ENCODE data around the gene DROSHA. TPM values are rescaled to one million over a fixed set of nuclear protein-coding genes. Genes with fewer than 3 reads are reported as not detected.
A peak's percentile ranks its signal among the peaks of the same experiment; 100 is the strongest.

Gene DROSHA
- total and polyA plus RNA-seq, 2 of the 4 experiments (the other 2 are of a cell fraction): 36.4 to 36.5 TPM

DNA sequence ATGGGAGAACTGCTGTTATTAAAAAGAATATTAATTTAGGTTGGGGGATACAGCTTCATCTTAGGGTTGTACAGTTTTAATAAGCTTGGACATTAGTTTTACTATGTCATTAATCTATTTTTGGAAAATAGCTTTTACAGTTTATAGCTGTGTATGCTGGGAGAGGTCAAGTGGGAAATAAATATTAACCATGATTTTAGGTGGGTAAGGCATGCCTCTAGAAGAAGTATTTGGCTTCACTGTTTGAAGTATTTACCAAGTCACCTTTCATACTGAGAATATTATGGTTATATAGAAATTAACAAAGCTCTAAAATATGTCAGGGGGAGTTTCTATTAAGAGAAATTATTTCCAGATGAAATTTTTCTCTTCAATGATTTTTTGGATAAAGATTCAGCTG is 5.5 kb upstream of the DROSHA start:
- Histone ChIP-seq H3K4me2 (ENCODE audit: low read depth, low read length) (no peak overlapping the region), H4K5ac (ENCODE audit: low read depth, low read length) (no peak overlapping the region), H3K18ac (ENCODE audit: low read depth, low read length) (no peak overlapping the region), H3K23ac (ENCODE audit: low read depth, low read length) (no peak overlapping the region), H2BK20ac (ENCODE audit: low read depth, low read length) (no peak overlapping the region), H3K9me1 (ENCODE audit: insufficient read depth, low read length) (peaks cover 5% of the 10 kb centered on the region; the same call in 1 of the 2 replicates), H2AK9ac (replicated peaks; ENCODE audit: low read depth, low read length, poor library complexity) (no peak overlapping the region), H4K20me1 (ENCODE audit: insufficient read depth, low read length) (0 out of 2 replicates have a peak, but pooled peaks cover 1% of the 10 kb centered on the region), H4K91ac (ENCODE audit: insufficient read depth, low read depth, low read length) (no peak overlapping the region), H3K79me1 (ENCODE audit: low read depth in 1 of 2, low read length in 2 of 2) (peaks cover 25 to 39% of the 10 kb centered on the region in 2 experiments), H3K4me3 (ENCODE audit: insufficient read depth, low read depth, low read length) (no peak overlapping the region), H3K4me1 (ENCODE audit: control insufficient read depth, insufficient read depth, low read length) (peaks cover 7% of the 10 kb centered on the region), H4K8ac (ENCODE audit: low read depth in 2 of 2, low read length in 2 of 2) (no peak overlapping the region), H3K14ac (replicated peaks; ENCODE audit: low read depth, low read length) (no peak overlapping the region), H2BK5ac (ENCODE audit: low read depth, low read length, poor library complexity, severe bottlenecking) (peak overlapping the region; percentile 15), H2AFZ (replicated peaks; ENCODE audit: low read length, poor library complexity) (no peak overlapping the region), H3K27ac (ENCODE audit: insufficient read depth, low read length) (no peak overlapping the region), H3K56ac (ENCODE audit: extremely low read depth, insufficient read depth, low read length) (no peak overlapping the region), H2AK5ac (ENCODE audit: low read depth, low read length) (no peak overlapping the region), H3K36me3 (ENCODE audit: control insufficient read depth, insufficient read depth, low read length) (peaks cover 18% of the 10 kb centered on the region), H2BK15ac (ENCODE audit: low read depth, low read length) (no peak overlapping the region), H3K9ac (ENCODE audit: low read depth, low read length) (no peak overlapping the region), H2BK120ac (ENCODE audit: low read depth, low read length) (no peak overlapping the region), H3K27me3 (ENCODE audit: control insufficient read depth, insufficient read depth, low read length) (no peaks in the 10 kb centered on the region), H3K4ac (ENCODE audit: low read depth, low read length) (no peak overlapping the region), H3K9me3 (ENCODE audit: control insufficient read depth, insufficient read depth, low read length) (no peaks in the 10 kb centered on the region)
- no TSS peak for BruUV-seq (replicated peaks)
- DNase-seq (no peak), ATAC-seq (ENCODE audit: low read depth) (no peak)
- ChIA-PET CTCF (interaction anchor here (1.3 kb wide), 1 partner anchor 128 kb away, joined by 4 read pairs; no protein-coding TSS in a partner anchor), POLR2A (ENCODE audit: unreplicated experiment) (no interaction called here)
- intact Hi-C loops (cut with micrococcal nuclease) (no loop called here), in situ Hi-C loops (cut with MboI; ENCODE audit: low sequenced_read_pairs) (no loop called here), dilution Hi-C loops (cut with HindIII; ENCODE audit: low sequenced_read_pairs, unreplicated experiment) (no loop called here)
- TF ChIP-seq RAD21 (IDR thresholded peaks at IDR 0.05; ENCODE audit: low read length): no peak
- no peak for TF ChIP-seq RFX5 (IDR thresholded peaks at IDR 0.05; ENCODE audit: low read depth, low read length)
